A172 (cell line): ENCODE data around the gene SLC29A3. TPM values are rescaled to one million over a fixed set of nuclear protein-coding genes. Genes with fewer than 3 reads are reported as not detected.

Experiments used
- total RNA-seq: library from RNA; depleted of rRNA; stranded (reverse); fragments of >200 nt; shearing (Covaris generic); gene quantifications from 2 replicates; pipeline ENCODE4 v1.2.3, GENCODE V29; 2014; rRNA removed

The SLC29A3 gene
- total RNA-seq, 1 experiment from 2014 or later: 1.9 TPM

Other genes with a start within 250 kb of the SLC29A3 start
- gene UNC5B, start 106.7 kb upstream of the SLC29A3 start, total RNA-seq: 2.3 and 4.6 TPM in 2 replicates
- gene CDH23, start 77.7 kb downstream of the SLC29A3 start, total RNA-seq: 0.14 and 0.29 TPM in 2 replicates